Neural cell (in vitro differentiated cells): ENCODE measurements around the gene BRD7. TPM values are rescaled to one million over a fixed set of nuclear protein-coding genes. Genes with fewer than 3 reads are reported as not detected.

Experiments used
- H2AFZ ChIP-seq: fragments of 200-600, 300-800 bp; sonication (generic), shearing (Covaris generic); 2 replicates; pipeline ENCODE4 v1.6.0; 2014; ENCODE audit warnings: low read depth, mild to moderate bottlenecking, antibody characterized with exemption, low read length, moderate library complexity
- H3F3A ChIP-seq: fragments of 200-600 bp; shearing (Covaris generic); 2 replicates; pipeline ENCODE4 v1.6.1; 2016; ENCODE audit warnings: mild to moderate bottlenecking, moderate library complexity, mixed read lengths, antibody characterized with exemption, low read length; ENCODE audit not compliant: insufficient read depth, poor library complexity, severe bottlenecking
- H3K27ac ChIP-seq: fragments of 200-600, 300-800 bp; sonication (generic), shearing (Covaris generic); 2 replicates; pipeline ENCODE4 v1.5.1; 2014; ENCODE audit warnings: mild to moderate bottlenecking, low read length, moderate library complexity
- H3K27me3 ChIP-seq: fragments of 300-800, 200-600 bp; sonication (generic), shearing (Covaris generic); 2 replicates; pipeline ENCODE4 v1.6.0; 2014; ENCODE audit warnings: mild to moderate bottlenecking, low read depth, low read length, moderate library complexity; ENCODE audit not compliant: insufficient read depth
- H3K36me3 ChIP-seq: fragments of 300-800, 200-600 bp; sonication (generic), shearing (Covaris generic); 2 replicates; pipeline ENCODE4 v1.5.1; 2014; ENCODE audit warnings: mild to moderate bottlenecking, antibody characterized with exemption, low read length, moderate library complexity; ENCODE audit not compliant: insufficient read depth
- H3K4me2 ChIP-seq: fragments of 300-800, 200-600 bp; sonication (generic), shearing (Covaris generic); 2 replicates; pipeline ENCODE4 v1.6.0; 2014; ENCODE audit warnings: mild to moderate bottlenecking, low read length
- H3K4me3 ChIP-seq: fragments of 300-800, 200-600 bp; sonication (generic), shearing (Covaris generic); 2 replicates; pipeline ENCODE4 v1.5.1; 2014; ENCODE audit warnings: mild to moderate bottlenecking, low read length, moderate library complexity
- H3K79me2 ChIP-seq: fragments of 200-600 bp; shearing (Covaris generic); replicated peaks from 2 replicates; pipeline ENCODE4 v1.6.0; 2014; ENCODE audit warnings: mild to moderate bottlenecking, low read length, moderate library complexity; ENCODE audit not compliant: insufficient read depth
- H3K9ac ChIP-seq: fragments of 300-800, 200-600 bp; sonication (generic), shearing (Covaris generic); 2 replicates; pipeline ENCODE4 v1.6.1; 2016; ENCODE audit warnings: mild to moderate bottlenecking, low read length, mixed read lengths
- H3K9me2 ChIP-seq: fragments of 200-600 bp; shearing (Covaris generic); 2 replicates; pipeline ENCODE4 v1.6.1; 2016; ENCODE audit warnings: mild to moderate bottlenecking, low read length, mixed read lengths; ENCODE audit not compliant: insufficient read depth
- H3K9me3 ChIP-seq: fragments of 200-600, 300-800 bp; sonication (generic), shearing (Covaris generic); 2 replicates; pipeline ENCODE4 v1.6.1; 2016; ENCODE audit warnings: mild to moderate bottlenecking, mixed run types, low read length, moderate library complexity, mixed read lengths
- H4K20me1 ChIP-seq: fragments of 200-600 bp; shearing (Covaris generic); 2 replicates; pipeline ENCODE4 v1.6.1; 2016; ENCODE audit warnings: mild to moderate bottlenecking, mixed run types; ENCODE audit not compliant: insufficient read depth
- EP300 ChIP-seq: fragments of 450-650 bp; conservative IDR thresholded peaks from 2 replicates; pipeline ENCODE4 v1.6.1; 2014; ENCODE audit warnings: antibody characterized with exemption, mild to moderate bottlenecking, moderate library complexity; ENCODE audit not compliant: poor library complexity, severe bottlenecking
- EZH2 ChIP-seq: fragments of 200-600, 300-800 bp; shearing (Covaris generic), sonication (generic); IDR thresholded peaks from 2 replicates; pipeline ENCODE4 v1.6.1; 2014; ENCODE audit warnings: antibody characterized with exemption, low read length, borderline replicate concordance, mild to moderate bottlenecking; ENCODE audit not compliant: insufficient read depth, poor library complexity, severe bottlenecking
- MXI1 ChIP-seq: fragments of 450-650 bp; conservative IDR thresholded peaks from 2 replicates; pipeline ENCODE4 v1.6.1; 2014; ENCODE audit warnings: antibody characterized with exemption, mild to moderate bottlenecking; ENCODE audit not compliant: poor library complexity, severe bottlenecking
- POLR2AphosphoS5 ChIP-seq: IDR thresholded peaks from 2 replicates; pipeline ENCODE4 v1.6.1; 2012
- RAD21 ChIP-seq: fragments of 450-650 bp; conservative IDR thresholded peaks from 2 replicates; pipeline ENCODE4 v1.6.1; 2014; ENCODE audit warnings: antibody characterized with exemption, mild to moderate bottlenecking, moderate library complexity
- SMC3 ChIP-seq: fragments of 450-650 bp; conservative IDR thresholded peaks from 2 replicates; pipeline ENCODE4 v1.6.1; 2014; ENCODE audit warnings: antibody characterized with exemption, mild to moderate bottlenecking, moderate library complexity; ENCODE audit not compliant: poor library complexity
- TAF1 ChIP-seq: IDR thresholded peaks from 2 replicates; pipeline ENCODE4 v1.6.1; 2012; ENCODE audit warnings: low read depth
- polyA plus RNA-seq: library from polyadenylated mRNA; depleted of rRNA; stranded (reverse); fragments of >200 nt; gene quantifications from 2 replicates; pipeline ENCODE4 v1.2.3, GENCODE V29; 2014
- TF ChIP-seq, protein P1 (sequence below): IDR thresholded peaks from 2 replicates; pipeline ENCODE4 v1.6.1; 2012; ENCODE audit warnings: borderline replicate concordance
- TF ChIP-seq, protein P2 (sequence below): fragments of 450-650 bp; IDR thresholded peaks from 2 replicates; pipeline ENCODE4 v1.5.1; 2014; ENCODE audit warnings: antibody characterized with exemption, mild to moderate bottlenecking, moderate library complexity; ENCODE audit not compliant: poor library complexity, severe bottlenecking

The BRD7 gene
- polyA plus RNA-seq, 1 donor from 2014 or later = 57.2 TPM

- H3K27me3 ChIP-seq = no peaks in the 10 kb centered on the region
- H4K20me1 ChIP-seq = no peaks in the 10 kb centered on the region
- TF ChIP-seq POLR2AphosphoS5 (no peak), EZH2 (no peak), TAF1 (no peak), EP300 (no peak), MXI1 (no peak), RAD21 (no peak), SMC3 (no peak)
- TF ChIP-seq, protein P1, sequence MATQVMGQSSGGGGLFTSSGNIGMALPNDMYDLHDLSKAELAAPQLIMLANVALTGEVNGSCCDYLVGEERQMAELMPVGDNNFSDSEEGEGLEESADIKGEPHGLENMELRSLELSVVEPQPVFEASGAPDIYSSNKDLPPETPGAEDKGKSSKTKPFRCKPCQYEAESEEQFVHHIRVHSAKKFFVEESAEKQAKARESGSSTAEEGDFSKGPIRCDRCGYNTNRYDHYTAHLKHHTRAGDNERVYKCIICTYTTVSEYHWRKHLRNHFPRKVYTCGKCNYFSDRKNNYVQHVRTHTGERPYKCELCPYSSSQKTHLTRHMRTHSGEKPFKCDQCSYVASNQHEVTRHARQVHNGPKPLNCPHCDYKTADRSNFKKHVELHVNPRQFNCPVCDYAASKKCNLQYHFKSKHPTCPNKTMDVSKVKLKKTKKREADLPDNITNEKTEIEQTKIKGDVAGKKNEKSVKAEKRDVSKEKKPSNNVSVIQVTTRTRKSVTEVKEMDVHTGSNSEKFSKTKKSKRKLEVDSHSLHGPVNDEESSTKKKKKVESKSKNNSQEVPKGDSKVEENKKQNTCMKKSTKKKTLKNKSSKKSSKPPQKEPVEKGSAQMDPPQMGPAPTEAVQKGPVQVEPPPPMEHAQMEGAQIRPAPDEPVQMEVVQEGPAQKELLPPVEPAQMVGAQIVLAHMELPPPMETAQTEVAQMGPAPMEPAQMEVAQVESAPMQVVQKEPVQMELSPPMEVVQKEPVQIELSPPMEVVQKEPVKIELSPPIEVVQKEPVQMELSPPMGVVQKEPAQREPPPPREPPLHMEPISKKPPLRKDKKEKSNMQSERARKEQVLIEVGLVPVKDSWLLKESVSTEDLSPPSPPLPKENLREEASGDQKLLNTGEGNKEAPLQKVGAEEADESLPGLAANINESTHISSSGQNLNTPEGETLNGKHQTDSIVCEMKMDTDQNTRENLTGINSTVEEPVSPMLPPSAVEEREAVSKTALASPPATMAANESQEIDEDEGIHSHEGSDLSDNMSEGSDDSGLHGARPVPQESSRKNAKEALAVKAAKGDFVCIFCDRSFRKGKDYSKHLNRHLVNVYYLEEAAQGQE = no peak
- TF ChIP-seq, protein P2, sequence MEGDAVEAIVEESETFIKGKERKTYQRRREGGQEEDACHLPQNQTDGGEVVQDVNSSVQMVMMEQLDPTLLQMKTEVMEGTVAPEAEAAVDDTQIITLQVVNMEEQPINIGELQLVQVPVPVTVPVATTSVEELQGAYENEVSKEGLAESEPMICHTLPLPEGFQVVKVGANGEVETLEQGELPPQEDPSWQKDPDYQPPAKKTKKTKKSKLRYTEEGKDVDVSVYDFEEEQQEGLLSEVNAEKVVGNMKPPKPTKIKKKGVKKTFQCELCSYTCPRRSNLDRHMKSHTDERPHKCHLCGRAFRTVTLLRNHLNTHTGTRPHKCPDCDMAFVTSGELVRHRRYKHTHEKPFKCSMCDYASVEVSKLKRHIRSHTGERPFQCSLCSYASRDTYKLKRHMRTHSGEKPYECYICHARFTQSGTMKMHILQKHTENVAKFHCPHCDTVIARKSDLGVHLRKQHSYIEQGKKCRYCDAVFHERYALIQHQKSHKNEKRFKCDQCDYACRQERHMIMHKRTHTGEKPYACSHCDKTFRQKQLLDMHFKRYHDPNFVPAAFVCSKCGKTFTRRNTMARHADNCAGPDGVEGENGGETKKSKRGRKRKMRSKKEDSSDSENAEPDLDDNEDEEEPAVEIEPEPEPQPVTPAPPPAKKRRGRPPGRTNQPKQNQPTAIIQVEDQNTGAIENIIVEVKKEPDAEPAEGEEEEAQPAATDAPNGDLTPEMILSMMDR = no peak
- H3K9ac ChIP-seq = no peak overlapping the region
- H3K4me2 ChIP-seq = no peak overlapping the region
- H3K79me2 ChIP-seq = no peaks in the 10 kb centered on the region
- no peak overlapping the region for H3K4me3 ChIP-seq
- no peaks in the 10 kb centered on the region for H3K36me3 ChIP-seq
- H2AFZ ChIP-seq = no peak overlapping the region
- H3K9me3 ChIP-seq = no peaks in the 10 kb centered on the region
- H3F3A ChIP-seq = no peaks in the 10 kb centered on the region
- no peaks in the 10 kb centered on the region for H3K9me2 ChIP-seq
- no peak overlapping the region for H3K27ac ChIP-seq
These were observed 34.7 kb upstream of the BRD7 start for GRCh38 chr16:50403491-50403890.

DNA sequence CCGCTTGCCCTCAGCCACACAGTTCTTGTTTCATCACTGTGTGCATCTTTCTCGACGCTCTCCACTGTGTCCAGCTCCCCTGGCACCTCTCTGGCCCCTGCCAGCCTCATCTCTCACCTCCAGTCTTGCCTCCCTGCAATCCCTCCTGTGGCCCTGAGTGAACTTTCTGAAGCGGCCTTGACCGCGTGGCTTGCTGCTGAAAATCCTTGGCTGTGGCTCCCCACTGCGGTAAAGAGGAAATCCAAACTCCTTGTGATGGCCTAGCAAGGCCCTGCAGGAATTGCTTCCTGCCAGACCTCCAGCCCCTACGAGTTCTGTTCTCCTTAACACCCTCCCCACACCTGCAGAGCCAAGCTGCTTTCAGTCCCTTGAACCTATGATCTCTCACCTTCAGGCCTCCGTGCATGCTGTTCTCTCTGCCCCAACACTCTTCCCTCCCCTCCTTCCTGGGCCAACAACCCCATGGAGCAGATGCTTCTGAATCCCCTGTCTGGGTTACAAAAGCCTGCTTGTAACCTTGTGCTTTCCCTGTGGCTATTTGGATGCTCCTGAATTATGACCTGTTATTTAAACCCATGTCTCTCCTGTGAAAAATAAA is 33.6 kb upstream of the BRD7 start:
- Histone ChIP-seq H2AFZ (no peak overlapping the region), H4K20me1 (no peaks in the 10 kb centered on the region), H3K79me2 (no peaks in the 10 kb centered on the region)

More for the DNA sequence above, 33.6 kb upstream of the BRD7 start:
- H3K27ac ChIP-seq = no peak overlapping the region
- H3K9ac ChIP-seq = no peak overlapping the region
- no peaks in the 10 kb centered on the region for H3K36me3 ChIP-seq
- no peak overlapping the region for H3K4me3 ChIP-seq
- no peaks in the 10 kb centered on the region for H3F3A ChIP-seq
- H3K9me3 ChIP-seq = no peaks in the 10 kb centered on the region
- H3K9me2 ChIP-seq = no peaks in the 10 kb centered on the region
- no peak for TF ChIP-seq EZH2
- no peak for TF ChIP-seq SMC3
- TF ChIP-seq MXI1 = no peak
- TF ChIP-seq, protein P2 = no peak
- no peak for TF ChIP-seq EP300
- TF ChIP-seq, protein P1 = no peak
- TF ChIP-seq POLR2AphosphoS5 = no peak
- no peak for TF ChIP-seq TAF1
- no peak for TF ChIP-seq RAD21
- H3K4me2 ChIP-seq = no peak overlapping the region
- no peaks in the 10 kb centered on the region for H3K27me3 ChIP-seq
